Central memory CD8-positive, alpha-beta T cell (primary cell): ENCODE measurements around the gene FLT3LG.

Experiments used
- ATAC-seq: fragments of 150-1000 bp; cut with Tn5 transposase; replicated peaks from 2 replicates; pipeline ENCODE4 v1.10.0; 2022; ENCODE audit warnings: mild to moderate bottlenecking, moderate FRiP score, moderate number of reproducible peaks; ENCODE audit not compliant: poor library complexity, severe bottlenecking; ENCODE audit errors: extremely low read depth
- DNase-seq, 2 donors: peaks; one replicate each; pipeline ENCODE4 v3.0.0; 2021; ENCODE audit warnings: low spot score in 2 of 2
- H3K27ac Mint-ChIP-seq: one replicate; pipeline ENCODE4 v1.8.0; 2022; ENCODE audit warnings: low read depth, mild to moderate bottlenecking, moderate library complexity, mixed read lengths
- H3K27me3 Mint-ChIP-seq: one replicate; pipeline ENCODE4 v1.8.0; 2022; ENCODE audit warnings: mixed read lengths
- H3K36me3 Mint-ChIP-seq: one replicate; pipeline ENCODE4 v1.8.0; 2022; ENCODE audit warnings: mild to moderate bottlenecking, moderate library complexity, mixed read lengths; ENCODE audit not compliant: insufficient read depth
- H3K4me1 Mint-ChIP-seq: one replicate; pipeline ENCODE4 v1.8.0; 2022; ENCODE audit warnings: mixed read lengths
- H3K4me3 Mint-ChIP-seq: one replicate; pipeline ENCODE4 v1.8.0; 2022; ENCODE audit warnings: mild to moderate bottlenecking, moderate library complexity, mixed read lengths
- H3K9me3 Mint-ChIP-seq: one replicate; pipeline ENCODE4 v1.8.0; 2022; ENCODE audit warnings: mixed read lengths

Gene FLT3LG

DNA sequence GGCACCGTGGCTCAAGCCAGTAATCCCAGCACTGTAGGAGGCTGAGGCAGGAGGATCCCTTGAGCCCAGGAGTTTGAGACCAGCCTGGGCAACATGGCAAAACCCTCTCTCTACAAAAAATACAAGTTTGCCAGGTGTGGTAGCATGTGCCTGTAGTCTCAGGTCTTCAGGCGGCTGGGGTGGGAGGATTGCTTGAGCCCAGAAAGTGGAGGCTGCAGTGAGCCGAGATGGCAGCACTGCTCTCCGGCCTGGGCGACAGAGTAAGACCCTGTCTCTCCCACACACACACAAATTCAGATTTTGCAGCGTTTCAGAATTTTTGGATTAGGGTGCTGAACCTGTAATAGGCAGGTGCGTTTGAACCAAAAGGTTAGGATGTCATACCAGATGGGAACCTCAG lies 24.5 kb downstream of the FLT3LG start:
- DNase-seq (no peak), ATAC-seq (no peak)
- peak overlapping the region; percentile 100 for H3K4me3 Mint-ChIP-seq
- no peaks in the 10 kb centered on the region for H3K27me3 Mint-ChIP-seq
- H3K9me3 Mint-ChIP-seq = no peaks in the 10 kb centered on the region
- peak overlapping the region; percentile 98 for H3K27ac Mint-ChIP-seq
- H3K4me1 Mint-ChIP-seq = peaks cover 71% of the 10 kb centered on the region
- H3K36me3 Mint-ChIP-seq = peaks cover 70% of the 10 kb centered on the region

DNA sequence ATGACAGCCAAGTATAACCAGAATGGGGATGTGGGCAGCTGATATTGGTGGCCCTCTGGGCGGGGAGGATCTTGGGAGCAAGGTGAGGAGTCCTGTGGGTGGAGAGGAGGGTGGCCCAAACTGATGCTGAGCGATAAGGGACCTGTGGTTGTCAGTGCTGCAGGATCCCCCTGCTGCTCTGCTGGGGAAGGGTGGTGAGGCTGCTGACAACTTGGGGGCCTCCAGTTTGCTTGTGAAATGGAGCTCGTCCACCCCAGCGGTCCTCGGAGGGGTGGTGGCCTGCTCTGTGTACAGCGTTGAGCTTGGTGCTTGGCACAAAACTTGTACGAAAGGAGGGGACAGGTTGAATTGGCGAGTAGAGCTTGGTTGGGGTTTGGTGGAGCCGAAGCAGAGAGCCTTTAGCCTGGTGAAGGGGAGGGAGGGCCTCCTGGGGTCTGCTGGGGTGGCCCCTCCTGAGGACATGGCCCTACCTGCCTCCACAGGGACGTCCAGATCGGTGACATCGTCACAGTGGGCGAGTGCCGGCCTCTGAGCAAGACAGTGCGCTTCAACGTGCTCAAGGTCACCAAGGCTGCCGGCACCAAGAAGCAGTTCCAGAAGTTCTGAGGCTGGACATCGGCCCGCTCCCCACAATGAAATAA lies 25.1 kb downstream of the FLT3LG start:
- peaks cover 68% of the 10 kb centered on the region for H3K4me1 Mint-ChIP-seq
- H3K9me3 Mint-ChIP-seq = no peaks in the 10 kb centered on the region
- ATAC-seq (no peak), DNase-seq (peak in 1 of 2 donors; percentile 39)
- peak overlapping the region; percentile 100 for H3K4me3 Mint-ChIP-seq
- peaks cover 67% of the 10 kb centered on the region for H3K36me3 Mint-ChIP-seq
- peak overlapping the region; percentile 98 for H3K27ac Mint-ChIP-seq
- no peaks in the 10 kb centered on the region for H3K27me3 Mint-ChIP-seq

GRCh38 chr19:49502866-49503581 lies 29.0 kb downstream of the FLT3LG start:
- peaks cover 56% of the 10 kb centered on the region for H3K4me1 Mint-ChIP-seq
- peak overlapping the region; percentile 98 for H3K27ac Mint-ChIP-seq
- no peaks in the 10 kb centered on the region for H3K27me3 Mint-ChIP-seq
- no peak overlapping the region for H3K4me3 Mint-ChIP-seq
- ATAC-seq (no peak), DNase-seq (peak in 1 of 2 donors; percentile 48)
- H3K36me3 Mint-ChIP-seq = peaks cover 38% of the 10 kb centered on the region
- H3K9me3 Mint-ChIP-seq = no peaks in the 10 kb centered on the region

DNA sequence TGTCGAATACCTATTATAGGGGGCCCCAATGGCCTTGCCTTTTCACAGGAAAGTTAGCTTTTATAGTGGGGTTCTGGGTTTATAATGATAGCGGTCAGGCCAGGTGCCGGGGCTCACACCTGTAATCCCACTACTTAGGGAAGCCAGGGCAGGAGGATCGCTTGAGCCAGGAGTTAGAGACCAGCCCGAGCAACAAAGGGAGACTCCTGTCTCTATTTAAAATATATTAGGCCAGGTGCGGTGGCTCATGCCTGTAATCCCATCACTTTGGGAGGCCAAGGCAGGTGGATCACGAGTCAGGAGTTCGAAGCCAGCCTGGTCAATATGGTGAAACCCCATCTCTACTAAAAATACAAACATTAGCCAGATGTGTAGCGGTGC lies 29.6 kb downstream of the FLT3LG start:
- peaks cover 32% of the 10 kb centered on the region for H3K36me3 Mint-ChIP-seq
- H3K27ac Mint-ChIP-seq = no peak overlapping the region
- ATAC-seq (no peak), DNase-seq (no peak)
- no peaks in the 10 kb centered on the region for H3K9me3 Mint-ChIP-seq
- H3K27me3 Mint-ChIP-seq = no peaks in the 10 kb centered on the region
- no peak overlapping the region for H3K4me3 Mint-ChIP-seq
- peaks cover 55% of the 10 kb centered on the region for H3K4me1 Mint-ChIP-seq

GRCh38 chr19:49506575-49507105 lies 32.6 kb downstream of the FLT3LG start:
- H3K27me3 Mint-ChIP-seq = no peaks in the 10 kb centered on the region
- H3K36me3 Mint-ChIP-seq = peaks cover 7% of the 10 kb centered on the region
- peak overlapping the region; percentile 38 for H3K27ac Mint-ChIP-seq
- peaks cover 34% of the 10 kb centered on the region for H3K4me1 Mint-ChIP-seq
- no peak overlapping the region for H3K4me3 Mint-ChIP-seq
- DNase-seq = peak; percentile 65 to 67
- peak; percentile 73 for ATAC-seq
- H3K9me3 Mint-ChIP-seq = no peaks in the 10 kb centered on the region

DNA sequence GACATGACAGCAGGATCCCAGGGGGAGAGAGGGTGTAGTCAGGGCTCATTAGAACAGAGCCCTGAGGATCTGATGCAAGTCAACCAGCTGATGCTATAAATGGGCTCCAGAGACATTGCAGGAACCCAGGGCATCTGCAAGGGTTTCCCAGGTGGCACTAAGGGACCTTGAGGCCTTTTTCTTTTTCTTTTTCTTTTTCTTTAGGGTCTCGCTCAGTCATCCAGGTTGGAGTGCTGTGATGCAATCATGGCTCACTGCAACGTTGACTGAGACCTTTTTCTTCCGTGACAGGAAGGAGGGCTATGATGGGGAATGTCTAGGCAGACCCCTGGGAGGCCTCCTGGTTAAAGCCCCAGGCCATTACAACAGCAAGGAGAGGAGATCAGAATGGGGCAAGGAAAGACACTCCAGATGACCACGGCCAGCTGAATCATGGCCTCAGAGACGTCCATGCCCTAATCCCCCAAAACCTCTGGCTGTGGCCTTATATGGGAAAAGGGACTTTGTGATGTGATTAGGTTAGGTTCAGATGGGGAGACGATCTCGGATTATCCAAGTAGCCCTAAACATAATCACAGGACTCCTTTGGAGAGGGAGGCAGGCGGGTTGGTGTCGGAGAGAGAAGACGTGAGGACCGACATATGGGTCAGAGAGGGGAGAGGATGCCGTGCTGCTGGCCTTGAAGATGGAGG lies 33.9 kb downstream of the FLT3LG start:
- Mint-ChIP-seq H3K27ac (peak overlapping the region; percentile 45), H3K4me3 (no peak overlapping the region), H3K27me3 (no peaks in the 10 kb centered on the region), H3K9me3 (no peaks in the 10 kb centered on the region), H3K36me3 (peaks cover 8% of the 10 kb centered on the region), H3K4me1 (peaks cover 30% of the 10 kb centered on the region)
- ATAC-seq (no peak), DNase-seq (no peak)

DNA sequence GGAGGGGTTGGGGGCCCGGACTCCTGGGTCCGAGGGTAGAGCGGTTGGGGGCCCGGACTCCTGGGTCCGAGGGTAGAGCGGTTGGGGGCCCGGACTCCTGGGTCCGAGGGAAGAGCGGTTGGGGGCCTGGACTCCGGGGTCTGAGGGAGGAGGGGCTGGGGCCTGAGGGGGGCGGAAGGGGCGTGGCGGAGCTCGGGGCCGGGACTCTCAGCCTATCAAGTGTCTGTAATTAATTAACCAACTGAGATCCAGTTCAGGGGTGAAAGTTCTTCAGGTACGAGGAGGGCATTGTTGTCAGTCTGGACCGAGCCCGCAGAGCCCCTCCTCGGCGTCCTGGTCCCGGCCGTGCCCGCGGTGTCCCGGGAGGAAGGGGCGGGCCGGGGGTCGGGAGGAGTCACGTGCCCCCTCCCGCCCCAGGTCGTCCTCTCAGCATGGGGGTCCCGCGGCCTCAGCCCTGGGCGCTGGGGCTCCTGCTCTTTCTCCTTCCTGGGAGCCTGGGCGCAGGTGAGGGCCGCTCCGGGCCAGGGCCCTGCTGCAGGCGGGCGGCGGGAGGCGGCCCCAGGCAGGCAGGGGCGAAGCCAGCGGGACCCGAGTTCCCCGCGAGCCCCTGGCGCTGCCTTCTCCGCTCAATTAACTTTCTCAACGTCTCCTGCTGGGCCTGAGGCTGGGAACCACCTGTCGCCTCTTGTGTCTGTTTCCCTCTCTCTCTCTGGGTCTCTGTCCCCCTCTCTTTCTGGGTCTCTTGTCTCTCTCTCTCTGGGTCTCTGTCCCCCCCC lies 39.1 kb downstream of the FLT3LG start:
- Mint-ChIP-seq H3K4me1 (peaks cover 31% of the 10 kb centered on the region), H3K9me3 (no peaks in the 10 kb centered on the region), H3K27ac (peak overlapping the region; percentile 81), H3K36me3 (peaks cover 7% of the 10 kb centered on the region), H3K27me3 (no peaks in the 10 kb centered on the region), H3K4me3 (peak overlapping the region; percentile 85)
- ATAC-seq (peak; percentile 63), DNase-seq (no peak)

DNA sequence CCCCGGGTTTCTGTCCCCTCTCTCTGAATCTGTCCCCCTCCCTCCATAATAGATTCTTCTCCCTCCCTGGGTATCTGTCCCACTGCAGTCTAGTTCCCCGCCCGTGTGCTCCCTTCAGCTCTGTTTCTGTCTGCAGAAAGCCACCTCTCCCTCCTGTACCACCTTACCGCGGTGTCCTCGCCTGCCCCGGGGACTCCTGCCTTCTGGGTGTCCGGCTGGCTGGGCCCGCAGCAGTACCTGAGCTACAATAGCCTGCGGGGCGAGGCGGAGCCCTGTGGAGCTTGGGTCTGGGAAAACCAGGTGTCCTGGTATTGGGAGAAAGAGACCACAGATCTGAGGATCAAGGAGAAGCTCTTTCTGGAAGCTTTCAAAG lies 39.7 kb downstream of the FLT3LG start:
- ATAC-seq (no peak), DNase-seq (no peak)
- H3K4me1 Mint-ChIP-seq = peaks cover 31% of the 10 kb centered on the region
- no peaks in the 10 kb centered on the region for H3K27me3 Mint-ChIP-seq
- peaks cover 7% of the 10 kb centered on the region for H3K36me3 Mint-ChIP-seq
- peak overlapping the region; percentile 85 for H3K4me3 Mint-ChIP-seq
- H3K9me3 Mint-ChIP-seq = no peaks in the 10 kb centered on the region
- peak overlapping the region; percentile 81 for H3K27ac Mint-ChIP-seq

GRCh38 chr19:49514151-49514550 lies 40.1 kb downstream of the FLT3LG start:
- no peak for ATAC-seq
- Mint-ChIP-seq H3K36me3 (peaks cover 7% of the 10 kb centered on the region), H3K27ac (peak overlapping the region; percentile 81), H3K27me3 (no peaks in the 10 kb centered on the region), H3K4me3 (peak overlapping the region; percentile 85), H3K4me1 (peaks cover 31% of the 10 kb centered on the region), H3K9me3 (no peaks in the 10 kb centered on the region)
- DNase-seq = no peak

DNA sequence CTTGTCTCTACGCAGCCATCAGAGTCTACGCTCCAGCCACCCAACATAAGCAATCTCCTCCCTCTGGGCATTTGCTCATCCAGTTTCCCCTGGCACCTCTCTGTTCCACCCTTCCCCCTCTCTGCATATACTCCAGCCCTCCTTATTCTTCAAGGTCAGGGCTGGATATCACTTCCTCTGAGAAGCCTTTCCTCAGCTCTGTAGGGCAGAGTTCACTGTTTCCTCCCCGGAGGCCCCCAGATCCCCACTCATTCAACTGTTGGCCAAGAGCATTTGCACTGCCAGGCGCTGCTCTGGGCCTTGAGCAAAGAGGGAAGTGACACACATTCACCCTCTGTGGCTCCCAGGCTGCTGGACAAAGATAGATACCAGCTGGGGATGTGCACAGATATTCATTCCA lies 41.8 kb downstream of the FLT3LG start:
- no peak for ATAC-seq
- no peaks in the 10 kb centered on the region for H3K9me3 Mint-ChIP-seq
- no peak for DNase-seq
- peaks cover 31% of the 10 kb centered on the region for H3K4me1 Mint-ChIP-seq
- peaks cover 9% of the 10 kb centered on the region for H3K36me3 Mint-ChIP-seq
- H3K4me3 Mint-ChIP-seq = peak overlapping the region; percentile 60
- peak overlapping the region; percentile 12 for H3K27ac Mint-ChIP-seq
- H3K27me3 Mint-ChIP-seq = no peaks in the 10 kb centered on the region

DNA sequence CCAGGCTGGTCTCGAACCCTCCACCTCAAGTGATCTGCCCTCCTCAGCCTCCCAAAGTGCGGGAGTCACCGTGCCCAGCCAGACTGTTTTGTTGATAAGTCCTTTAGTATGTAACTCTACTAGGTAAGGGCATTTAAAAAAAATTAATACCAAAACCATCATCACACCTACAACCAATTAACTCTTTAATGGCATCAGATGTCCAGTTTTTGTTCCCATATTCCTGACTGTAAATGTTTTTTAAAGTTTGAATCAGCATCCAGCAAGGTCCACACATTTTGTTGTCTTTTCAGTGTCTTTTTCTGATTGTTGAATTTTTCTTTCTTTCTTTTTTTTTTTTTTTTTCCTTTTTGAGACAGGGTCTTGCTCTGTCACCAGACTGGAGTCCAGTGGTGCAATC lies 44.0 kb downstream of the FLT3LG start:
- Mint-ChIP-seq H3K27ac (no peak overlapping the region), H3K27me3 (no peaks in the 10 kb centered on the region), H3K36me3 (peaks cover 4% of the 10 kb centered on the region), H3K4me3 (no peak overlapping the region), H3K4me1 (peaks cover 15% of the 10 kb centered on the region), H3K9me3 (no peaks in the 10 kb centered on the region)
- ATAC-seq (no peak), DNase-seq (no peak)

GRCh38 chr19:49520705-49521319 lies 46.8 kb downstream of the FLT3LG start:
- Mint-ChIP-seq H3K27me3 (no peaks in the 10 kb centered on the region), H3K4me1 (peaks cover 11% of the 10 kb centered on the region), H3K9me3 (no peaks in the 10 kb centered on the region), H3K36me3 (peaks cover 2% of the 10 kb centered on the region), H3K4me3 (no peak overlapping the region), H3K27ac (no peak overlapping the region)
- DNase-seq (no peak), ATAC-seq (no peak)
